GM21360 (cell line): Measurements from ENCODE around the gene PCDHGA12.
A peak's percentile ranks its signal among the peaks of the same experiment; 100 is the strongest.
"Not testable (repeated sequence)": the region's sequence is repeated elsewhere in the genome, so short reads cannot be mapped to it uniquely, and the experiment has no call there.

Experiments
- ATAC-seq: cut with Tn5 transposase; IDR thresholded peaks from one replicate; pipeline ENCODE4 v1.9.1; 2021; ENCODE audit warnings: mild to moderate bottlenecking, moderate library complexity; ENCODE audit not compliant: unreplicated experiment

PCDHGA12 gene

GRCh38 chr5:141430332-141431113 lies at the start of gene PCDHGA12:
TSS of gene PCDHGA12 (plus strand) at chr5:141430507. CDS start at chr5:141430760, 253 bp downstream.
- peak; percentile 93 for ATAC-seq

- ATAC-seq: peak; percentile 73
Observed at GRCh38 chr5:141382469-141383294, 47.6 kb upstream of the PCDHGA12 start, which contains the start of gene PCDHGA7. TSS of gene PCDHGA7 (plus strand) at chr5:141382742. CDS start at chr5:141382900, 158 bp downstream.

- ATAC-seq: no peak
Observed at GRCh38 chr5:141383345-141383744, 47.0 kb upstream of the PCDHGA12 start.

DNA sequence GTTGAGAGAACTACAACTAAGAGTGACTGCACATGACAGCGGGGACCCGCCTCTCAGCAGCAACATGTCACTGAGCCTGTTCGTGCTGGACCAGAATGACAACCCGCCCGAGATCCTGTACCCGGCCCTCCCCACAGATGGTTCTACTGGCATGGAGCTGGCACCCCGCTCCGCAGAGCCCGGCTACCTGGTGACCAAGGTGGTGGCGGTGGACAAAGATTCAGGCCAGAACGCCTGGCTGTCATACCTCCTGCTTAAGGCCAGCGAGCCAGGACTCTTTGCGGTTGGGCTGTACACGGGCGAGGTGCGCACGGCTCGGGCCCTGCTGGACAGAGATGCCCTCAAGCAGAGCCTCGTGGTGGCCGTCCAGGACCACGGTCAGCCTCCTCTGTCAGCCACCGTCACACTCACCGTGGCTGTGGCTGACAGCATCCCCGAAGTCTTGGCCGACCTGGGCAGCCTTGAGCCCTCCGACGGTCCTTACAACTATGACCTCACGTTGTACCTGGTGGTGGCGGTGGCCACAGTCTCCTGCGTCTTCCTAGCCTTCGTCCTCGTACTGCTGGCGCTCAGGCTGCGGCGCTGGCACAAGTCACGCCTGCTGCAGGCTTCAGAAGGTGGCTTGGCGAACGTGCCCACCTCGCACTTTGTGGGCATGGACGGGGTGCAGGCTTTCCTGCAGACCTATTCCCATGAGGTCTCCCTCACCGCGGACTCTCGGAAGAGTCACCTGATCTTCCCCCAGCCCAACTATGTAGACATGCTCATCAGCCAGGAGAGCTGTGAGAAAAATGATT lies 45.6 kb upstream of the PCDHGA12 start:
- ATAC-seq: no peak

DNA sequence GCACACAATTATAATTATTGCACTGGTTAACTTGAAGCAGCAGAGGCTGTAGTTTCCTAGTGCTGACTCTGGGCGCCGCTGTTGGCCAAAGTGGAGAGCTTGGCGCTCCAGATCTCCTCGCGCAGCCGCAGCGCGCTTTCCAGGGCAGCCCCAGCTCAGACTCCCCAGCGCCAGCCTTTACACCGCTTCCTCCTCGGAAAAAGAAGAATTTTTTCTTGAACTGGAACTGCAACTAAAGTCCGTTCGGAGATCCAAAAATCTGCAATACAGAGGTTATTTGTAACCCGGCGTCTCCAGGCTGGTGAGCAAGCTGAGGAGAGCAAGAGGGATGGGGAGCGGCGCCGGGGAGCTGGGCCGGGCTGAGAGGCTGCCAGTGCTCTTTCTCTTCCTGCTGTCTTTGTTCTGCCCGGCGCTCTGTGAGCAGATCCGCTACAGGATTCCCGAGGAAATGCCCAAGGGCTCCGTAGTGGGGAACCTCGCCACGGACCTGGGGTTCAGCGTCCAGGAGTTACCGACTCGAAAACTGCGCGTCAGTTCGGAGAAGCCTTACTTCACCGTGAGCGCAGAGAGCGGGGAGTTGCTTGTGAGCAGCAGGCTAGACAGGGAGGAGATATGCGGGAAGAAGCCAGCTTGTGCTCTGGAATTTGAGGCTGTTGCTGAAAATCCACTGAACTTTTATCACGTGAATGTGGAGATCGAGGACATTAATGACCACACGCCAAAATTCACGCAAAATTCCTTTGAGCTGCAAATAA lies 42.6 kb upstream of the PCDHGA12 start, which contains the start of gene PCDHGB4:
Gene PCDHGB4, plus strand, starts transcription at position 142 of the 755 bp plus-strand sequence. Its CDS starts 187 bp downstream, at position 329.
- peak; percentile 84 for ATAC-seq

GRCh38 chr5:141388661-141389060 lies 41.6 kb upstream of the PCDHGA12 start:
- no peak for ATAC-seq

DNA sequence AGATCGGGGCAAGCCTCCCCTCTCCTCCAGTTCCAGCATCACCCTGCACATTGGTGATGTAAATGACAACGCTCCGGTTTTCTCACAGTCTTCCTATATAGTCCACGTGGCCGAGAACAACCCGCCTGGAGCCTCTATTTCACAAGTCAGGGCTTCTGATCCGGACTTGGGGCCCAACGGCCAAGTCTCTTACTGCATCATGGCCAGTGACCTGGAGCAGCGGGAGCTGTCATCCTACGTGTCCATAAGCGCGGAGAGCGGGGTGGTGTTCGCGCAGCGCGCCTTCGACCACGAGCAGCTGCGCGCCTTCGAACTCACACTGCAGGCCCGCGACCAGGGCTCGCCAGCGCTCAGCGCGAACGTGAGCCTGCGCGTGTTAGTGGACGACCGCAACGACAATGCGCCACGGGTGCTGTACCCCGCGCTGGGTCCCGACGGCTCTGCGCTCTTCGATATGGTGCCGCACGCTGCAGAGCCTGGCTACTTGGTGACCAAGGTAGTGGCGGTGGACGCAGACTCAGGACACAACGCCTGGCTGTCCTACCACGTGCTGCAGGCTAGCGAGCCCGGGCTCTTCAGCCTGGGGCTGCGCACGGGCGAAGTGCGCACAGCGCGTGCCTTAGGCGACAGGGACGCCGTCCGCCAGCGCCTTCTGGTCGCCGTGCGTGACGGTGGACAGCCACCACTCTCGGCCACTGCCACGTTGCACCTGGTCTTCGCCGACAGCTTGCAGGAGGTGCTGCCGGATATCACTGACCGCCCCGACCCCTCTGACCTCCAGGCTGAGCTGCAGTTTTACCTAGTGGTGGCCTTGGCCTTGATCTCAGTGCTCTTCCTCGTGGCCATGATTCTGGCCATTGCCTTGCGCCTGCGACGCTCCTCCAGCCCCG lies 40.9 kb upstream of the PCDHGA12 start:
- ATAC-seq: no peak

DNA sequence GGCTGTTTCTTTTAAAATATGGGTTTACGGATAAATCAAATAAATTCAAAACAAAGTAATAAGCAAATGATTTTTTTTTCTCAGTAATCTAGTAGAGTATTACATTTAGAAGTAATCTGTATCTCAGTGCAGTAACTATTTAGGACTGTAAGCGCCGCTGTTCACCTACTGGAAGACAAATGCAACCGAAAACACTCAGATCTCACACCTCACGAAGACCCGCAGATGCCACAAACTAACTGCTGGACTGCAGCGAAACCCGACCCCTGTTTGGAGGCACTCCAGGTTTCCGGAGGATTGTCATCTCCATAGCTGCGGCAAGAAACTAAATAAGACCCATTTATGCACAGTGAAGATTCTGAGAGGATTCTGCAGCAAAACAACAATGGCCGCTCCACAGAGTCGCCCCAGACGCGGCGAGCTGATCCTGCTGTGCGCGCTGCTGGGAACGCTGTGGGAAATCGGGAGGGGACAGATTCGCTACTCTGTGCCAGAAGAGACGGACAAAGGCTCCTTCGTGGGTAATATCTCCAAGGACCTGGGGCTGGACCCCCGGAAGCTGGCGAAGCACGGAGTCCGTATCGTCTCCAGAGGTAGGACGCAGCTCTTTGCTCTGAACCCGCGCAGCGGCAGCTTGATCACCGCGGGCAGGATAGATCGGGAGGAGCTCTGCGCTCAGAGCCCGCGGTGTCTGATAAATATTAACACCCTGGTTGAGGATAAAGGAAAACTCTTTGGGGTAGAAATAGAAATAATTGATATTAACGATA lies 37.7 kb upstream of the PCDHGA12 start, which contains the start of gene PCDHGA8:
Gene PCDHGA8, plus strand, starts transcription at position 205 of the 770 bp plus-strand sequence. Its CDS starts 181 bp downstream, at position 386.
- ATAC-seq: no peak

DNA sequence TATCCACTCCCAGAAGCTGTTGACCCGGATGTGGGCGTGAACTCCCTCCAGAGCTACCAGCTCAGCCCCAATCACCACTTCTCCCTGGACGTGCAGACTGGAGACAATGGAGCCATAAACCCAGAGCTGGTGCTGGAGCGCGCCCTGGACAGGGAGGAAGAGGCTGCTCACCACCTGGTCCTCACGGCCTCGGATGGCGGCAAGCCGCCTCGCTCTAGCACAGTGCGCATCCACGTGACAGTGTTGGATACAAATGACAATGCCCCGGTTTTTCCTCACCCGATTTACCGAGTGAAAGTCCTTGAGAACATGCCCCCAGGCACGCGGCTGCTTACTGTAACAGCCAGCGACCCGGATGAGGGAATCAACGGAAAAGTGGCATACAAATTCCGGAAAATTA lies 37.0 kb upstream of the PCDHGA12 start:
- ATAC-seq: no peak

DNA sequence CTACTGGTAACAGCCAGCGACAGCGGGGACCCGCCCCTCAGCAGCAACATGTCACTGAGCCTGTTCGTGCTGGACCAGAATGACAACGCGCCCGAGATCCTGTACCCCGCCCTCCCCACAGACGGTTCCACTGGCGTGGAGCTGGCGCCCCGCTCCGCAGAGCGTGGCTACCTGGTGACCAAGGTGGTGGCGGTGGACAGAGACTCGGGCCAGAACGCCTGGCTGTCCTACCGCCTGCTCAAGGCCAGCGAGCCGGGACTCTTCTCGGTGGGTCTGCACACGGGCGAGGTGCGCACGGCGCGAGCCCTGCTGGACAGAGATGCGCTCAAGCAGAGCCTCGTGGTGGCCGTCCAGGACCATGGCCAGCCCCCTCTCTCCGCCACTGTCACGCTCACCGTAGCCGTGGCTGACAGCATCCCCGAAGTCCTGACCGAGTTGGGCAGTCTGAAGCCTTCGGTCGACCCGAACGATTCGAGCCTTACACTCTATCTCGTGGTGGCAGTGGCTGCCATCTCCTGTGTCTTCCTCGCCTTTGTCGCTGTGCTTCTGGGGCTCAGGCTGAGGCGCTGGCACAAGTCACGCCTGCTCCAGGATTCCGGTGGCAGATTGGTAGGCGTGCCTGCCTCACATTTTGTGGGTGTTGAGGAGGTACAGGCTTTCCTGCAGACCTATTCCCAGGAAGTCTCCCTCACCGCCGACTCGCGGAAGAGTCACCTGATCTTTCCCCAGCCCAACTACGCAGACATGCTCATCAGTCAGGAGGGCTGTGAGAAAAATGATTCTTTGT lies 35.7 kb upstream of the PCDHGA12 start:
- not testable (repeated sequence) for ATAC-seq

- peak; percentile 99 for ATAC-seq
Observed at GRCh38 chr5:141397756-141398551, 32.4 kb upstream of the PCDHGA12 start, which contains the start of gene PCDHGB5. TSS of gene PCDHGB5 (plus strand) at chr5:141397947. CDS start at chr5:141398128, 181 bp downstream.

DNA sequence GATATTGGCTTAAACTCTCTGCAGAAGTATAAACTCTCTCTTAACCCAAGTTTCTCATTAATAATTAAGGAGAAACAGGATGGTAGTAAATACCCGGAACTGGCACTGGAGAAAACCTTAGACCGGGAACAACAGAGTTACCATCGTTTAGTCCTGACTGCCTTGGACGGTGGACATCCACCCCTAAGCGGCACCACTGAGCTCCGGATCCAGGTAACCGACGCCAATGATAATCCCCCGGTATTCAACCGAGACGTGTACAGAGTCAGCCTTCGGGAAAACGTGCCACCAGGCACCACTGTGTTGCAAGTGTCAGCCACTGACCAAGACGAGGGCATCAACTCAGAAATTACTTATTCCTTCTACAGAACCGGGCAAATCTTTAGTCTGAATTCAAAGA lies 31.7 kb upstream of the PCDHGA12 start:
- ATAC-seq: no peak

- ATAC-seq: no peak
Observed at GRCh38 chr5:141399555-141400258, 30.6 kb upstream of the PCDHGA12 start.

DNA sequence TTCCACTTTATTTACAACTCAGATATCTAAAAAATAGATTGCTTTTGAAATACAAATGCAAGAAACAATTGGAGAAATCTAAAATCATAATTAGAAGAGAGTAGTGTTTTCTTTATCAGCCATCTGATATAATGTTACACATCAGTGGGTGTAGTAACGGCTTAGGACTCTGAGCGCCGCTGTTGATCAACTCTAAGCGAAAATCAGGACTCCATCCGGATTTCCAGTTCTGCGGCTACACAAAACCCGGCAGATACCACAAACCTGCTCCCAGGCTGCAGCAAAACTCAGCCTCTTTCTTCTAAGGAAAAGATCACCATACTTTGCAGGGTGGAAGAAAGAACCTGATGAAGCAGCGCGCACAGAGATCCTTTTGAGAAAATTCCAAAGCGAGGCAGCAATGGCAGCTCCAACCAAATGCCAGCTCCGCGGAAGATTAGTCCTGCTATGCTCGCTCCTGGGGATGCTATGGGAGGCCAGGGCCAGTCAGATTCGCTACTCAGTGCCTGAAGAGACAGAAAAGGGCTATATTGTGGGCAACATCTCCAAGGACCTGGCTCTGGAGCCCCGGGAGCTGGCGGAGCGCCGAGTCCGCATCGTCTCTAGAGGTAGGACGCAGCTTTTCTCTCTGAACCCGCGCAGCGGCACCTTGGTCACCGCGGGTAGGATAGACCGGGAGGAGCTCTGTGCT lies 27.6 kb upstream of the PCDHGA12 start, which contains the start of gene PCDHGA9:
Gene PCDHGA9, plus strand, starts transcription at position 226 of the 691 bp plus-strand sequence. Its CDS starts 175 bp downstream, at position 401.
- no peak for ATAC-seq

GRCh38 chr5:141403387-141403786 lies 26.9 kb upstream of the PCDHGA12 start:
- ATAC-seq: no peak
